ENCODE measurements around the gene CLCA1. TPM values are rescaled to one million over a fixed set of nuclear protein-coding genes. Genes with fewer than 3 reads are reported as not detected.

CLCA1 gene
- total and polyA plus RNA-seq, 4 donors: 0.06 to 0.10 TPM; not detected in 2

DNA sequence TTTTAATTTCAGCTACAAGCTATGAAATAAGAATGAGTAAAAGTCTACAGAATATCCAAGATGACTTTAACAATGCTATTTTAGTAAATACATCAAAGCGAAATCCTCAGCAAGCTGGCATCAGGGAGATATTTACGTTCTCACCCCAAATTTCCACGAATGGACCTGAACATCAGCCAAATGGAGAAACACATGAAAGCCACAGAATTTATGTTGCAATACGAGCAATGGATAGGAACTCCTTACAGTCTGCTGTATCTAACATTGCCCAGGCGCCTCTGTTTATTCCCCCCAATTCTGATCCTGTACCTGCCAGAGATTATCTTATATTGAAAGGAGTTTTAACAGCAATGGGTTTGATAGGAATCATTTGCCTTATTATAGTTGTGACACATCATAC lies 13.7 kb upstream of the CLCA1 start:
- no peaks in the 10 kb centered on the region for H3K9me3 ChIP-seq (ENCODE audit: control insufficient read depth, insufficient read depth, low read length)
- H3K27me3 ChIP-seq (ENCODE audit: control insufficient read depth, insufficient read depth, low read length): no peaks in the 10 kb centered on the region
- no peaks in the 10 kb centered on the region for H3K36me3 ChIP-seq (ENCODE audit: control insufficient read depth, insufficient read depth, low read length)
- no peaks in the 10 kb centered on the region for H3K4me1 ChIP-seq (ENCODE audit: control insufficient read depth, insufficient read depth, low read length)
- H3K27ac ChIP-seq (ENCODE audit: low read depth, low read length): no peak overlapping the region
- no peak overlapping the region for H3K4me3 ChIP-seq (ENCODE audit: low read depth, low read length)
- DNase-seq (ENCODE audit: low read depth in 4 of 6, low spot score in 6 of 6): no peak
- WGBS (ENCODE audit: insufficient coverage): no CpG with 5 or more reads among the region's 5 CpGs

DNA sequence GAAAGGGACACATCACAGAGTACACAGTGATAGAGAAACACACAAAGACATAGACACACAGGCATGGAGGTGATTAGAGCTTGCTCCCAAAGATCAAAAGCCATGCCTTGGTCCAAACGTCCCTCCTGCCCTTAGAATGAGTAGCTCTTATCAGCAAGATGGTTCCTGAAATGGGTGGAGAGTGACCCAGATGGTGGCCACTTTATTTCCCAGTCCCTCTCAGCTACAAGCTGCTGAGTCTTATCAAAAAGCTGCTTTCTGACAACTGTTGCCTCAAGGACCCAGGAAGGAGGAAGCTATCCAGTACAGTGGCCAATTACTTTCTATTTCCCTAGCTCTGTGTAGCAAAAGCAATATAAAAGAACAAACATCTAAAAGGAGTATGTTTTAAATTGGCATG lies 7.7 kb upstream of the CLCA1 start:
- no peak overlapping the region for H3K4me3 ChIP-seq (ENCODE audit: low read depth, low read length)
- H3K4me1 ChIP-seq (ENCODE audit: control insufficient read depth, insufficient read depth, low read length): no peaks in the 10 kb centered on the region
- H3K27me3 ChIP-seq (ENCODE audit: control insufficient read depth, insufficient read depth, low read length): no peaks in the 10 kb centered on the region
- H3K27ac ChIP-seq (ENCODE audit: low read depth, low read length): no peak overlapping the region
- DNase-seq (ENCODE audit: low read depth in 4 of 6, low spot score in 6 of 6): no peak
- no peaks in the 10 kb centered on the region for H3K36me3 ChIP-seq (ENCODE audit: control insufficient read depth, insufficient read depth, low read length)
- no CpG with 5 or more reads among the region's 1 CpG for WGBS (ENCODE audit: insufficient coverage)
- H3K9me3 ChIP-seq (ENCODE audit: control insufficient read depth, insufficient read depth, low read length): no peaks in the 10 kb centered on the region

DNA sequence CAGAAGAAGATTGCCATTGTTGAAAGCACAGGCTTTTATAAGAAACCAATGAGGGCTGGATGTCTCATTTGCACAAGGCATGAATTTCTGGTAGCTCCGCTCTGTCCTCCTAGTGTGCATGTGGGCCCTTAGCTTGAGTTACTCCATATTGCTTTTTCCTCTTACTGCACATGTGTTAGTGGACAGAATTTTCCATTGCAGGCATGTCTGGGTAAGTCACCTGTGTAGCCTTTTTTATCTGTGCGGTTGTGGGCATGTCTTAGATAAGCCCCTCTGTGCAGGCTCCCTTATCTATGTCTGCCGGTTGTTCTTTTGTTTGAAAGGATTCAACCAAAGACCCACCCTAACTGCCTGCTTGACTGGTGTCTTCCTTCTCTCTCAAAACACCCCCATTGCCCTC lies 7.2 kb upstream of the CLCA1 start:
- H3K4me1 ChIP-seq (ENCODE audit: control insufficient read depth, insufficient read depth, low read length): no peaks in the 10 kb centered on the region
- H3K36me3 ChIP-seq (ENCODE audit: control insufficient read depth, insufficient read depth, low read length): no peaks in the 10 kb centered on the region
- no peak overlapping the region for H3K27ac ChIP-seq (ENCODE audit: low read depth, low read length)
- no peaks in the 10 kb centered on the region for H3K27me3 ChIP-seq (ENCODE audit: control insufficient read depth, insufficient read depth, low read length)
- H3K9me3 ChIP-seq (ENCODE audit: control insufficient read depth, insufficient read depth, low read length): no peaks in the 10 kb centered on the region
- DNase-seq (ENCODE audit: low read depth in 4 of 6, low spot score in 6 of 6): no peak
- no peak overlapping the region for H3K4me3 ChIP-seq (ENCODE audit: low read depth, low read length)
- 93% methylated on average over 3 of the region's 3 CpGs for WGBS (ENCODE audit: insufficient coverage)

DNA sequence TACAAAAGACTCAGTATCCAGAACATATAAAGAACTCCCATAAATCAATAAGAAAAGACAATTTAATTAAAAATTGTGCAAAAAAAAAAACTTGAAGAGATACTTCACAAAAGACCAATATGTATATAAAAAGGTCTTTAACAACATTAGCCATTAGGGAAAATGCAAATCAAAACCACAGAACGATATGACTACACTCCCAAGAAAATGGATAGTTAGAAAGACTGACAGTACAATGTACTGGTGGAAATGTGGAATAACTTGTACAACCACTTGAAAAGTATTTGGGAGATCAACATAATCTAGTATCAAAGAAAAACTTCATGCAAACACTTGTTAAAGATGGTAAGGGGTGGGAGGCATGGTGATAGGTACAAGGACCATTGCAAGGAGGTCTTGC lies 3.9 kb upstream of the CLCA1 start:
- H3K36me3 ChIP-seq (ENCODE audit: control insufficient read depth, insufficient read depth, low read length): no peaks in the 10 kb centered on the region
- no peaks in the 10 kb centered on the region for H3K9me3 ChIP-seq (ENCODE audit: control insufficient read depth, insufficient read depth, low read length)
- no peaks in the 10 kb centered on the region for H3K4me1 ChIP-seq (ENCODE audit: control insufficient read depth, insufficient read depth, low read length)
- no peak overlapping the region for H3K27ac ChIP-seq (ENCODE audit: low read depth, low read length)
- no peak for DNase-seq (ENCODE audit: low read depth in 4 of 6, low spot score in 6 of 6)
- no peaks in the 10 kb centered on the region for H3K27me3 ChIP-seq (ENCODE audit: control insufficient read depth, insufficient read depth, low read length)
- WGBS (ENCODE audit: insufficient coverage): no CpG with 5 or more reads among the region's 1 CpG
- H3K4me3 ChIP-seq (ENCODE audit: low read depth, low read length): no peak overlapping the region

DNA sequence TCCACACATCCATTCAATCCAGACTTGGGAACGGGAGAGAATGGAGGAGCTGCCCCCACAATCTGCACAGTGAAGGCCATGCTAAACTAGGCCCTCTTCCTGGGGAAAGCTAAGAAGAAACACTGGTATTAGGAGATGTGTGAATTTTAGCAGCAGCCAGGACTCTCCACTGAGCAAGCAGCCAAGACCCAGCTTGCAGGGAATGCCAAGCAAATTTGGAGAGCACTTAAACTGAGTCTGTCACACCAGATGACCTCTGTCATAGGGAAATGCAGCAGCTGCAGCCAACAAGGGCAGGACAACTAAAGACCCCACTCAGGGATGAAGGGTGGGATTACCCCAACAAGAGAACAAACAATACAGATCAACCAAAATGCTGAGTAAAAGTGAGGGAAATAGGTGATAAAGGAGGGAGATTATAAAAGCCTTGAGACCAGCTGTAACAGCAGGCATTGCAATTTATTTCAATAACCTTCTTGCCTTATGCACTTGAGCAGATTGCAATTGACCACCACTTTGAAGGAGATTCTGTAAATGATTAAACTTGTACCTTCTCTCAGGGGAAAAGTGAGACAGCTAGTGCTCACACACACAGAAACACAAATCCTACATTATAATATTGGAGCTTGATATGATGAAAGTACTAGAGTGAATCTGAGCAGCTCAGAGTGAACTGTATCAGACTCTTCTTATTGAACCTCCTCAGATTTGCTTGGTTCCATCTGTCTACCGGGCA lies 2.5 kb upstream of the CLCA1 start:
- H3K27ac ChIP-seq (ENCODE audit: low read depth, low read length): no peak overlapping the region
- H3K36me3 ChIP-seq (ENCODE audit: control insufficient read depth, insufficient read depth, low read length): no peaks in the 10 kb centered on the region
- H3K27me3 ChIP-seq (ENCODE audit: control insufficient read depth, insufficient read depth, low read length): no peaks in the 10 kb centered on the region
- H3K4me1 ChIP-seq (ENCODE audit: control insufficient read depth, insufficient read depth, low read length): no peaks in the 10 kb centered on the region
- no peak overlapping the region for H3K4me3 ChIP-seq (ENCODE audit: low read depth, low read length)
- H3K9me3 ChIP-seq (ENCODE audit: control insufficient read depth, insufficient read depth, low read length): no peaks in the 10 kb centered on the region
- peak in 1 of 6 donors; percentile 6 for DNase-seq (ENCODE audit: low read depth in 4 of 6, low spot score in 6 of 6)
- 80% methylated on average over 1 of the region's 2 CpGs for WGBS (ENCODE audit: insufficient coverage)

DNA sequence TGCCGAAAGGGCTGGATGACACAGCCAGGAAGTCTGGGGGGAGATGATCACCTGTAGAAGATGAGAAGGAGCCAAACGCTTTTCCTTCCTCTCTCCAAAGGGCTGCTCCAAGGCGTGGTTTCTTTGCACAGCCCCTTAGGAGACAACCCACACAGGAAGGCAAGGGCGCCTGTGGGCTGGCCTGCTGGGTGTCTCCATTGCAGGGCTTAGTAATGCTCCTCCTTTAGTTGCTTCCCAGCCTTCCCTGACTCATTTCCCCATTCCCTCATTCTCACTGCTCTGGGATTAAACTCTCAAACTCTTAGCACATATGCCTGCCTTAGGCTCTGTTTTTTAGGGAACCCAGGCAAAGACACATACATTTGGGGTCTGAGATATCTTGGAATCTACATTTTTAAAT lies 1.7 kb upstream of the CLCA1 start:
- Histone ChIP-seq H3K9me3 (ENCODE audit: control insufficient read depth, insufficient read depth, low read length) (no peaks in the 10 kb centered on the region), H3K36me3 (ENCODE audit: control insufficient read depth, insufficient read depth, low read length) (no peaks in the 10 kb centered on the region), H3K4me3 (ENCODE audit: low read depth, low read length) (no peak overlapping the region), H3K27ac (ENCODE audit: low read depth, low read length) (no peak overlapping the region), H3K27me3 (ENCODE audit: control insufficient read depth, insufficient read depth, low read length) (no peaks in the 10 kb centered on the region), H3K4me1 (ENCODE audit: control insufficient read depth, insufficient read depth, low read length) (no peaks in the 10 kb centered on the region)
- DNase-seq (ENCODE audit: low read depth in 4 of 6, low spot score in 6 of 6): no peak
- WGBS (ENCODE audit: insufficient coverage): 94% methylated on average over 2 of the region's 4 CpGs

DNA sequence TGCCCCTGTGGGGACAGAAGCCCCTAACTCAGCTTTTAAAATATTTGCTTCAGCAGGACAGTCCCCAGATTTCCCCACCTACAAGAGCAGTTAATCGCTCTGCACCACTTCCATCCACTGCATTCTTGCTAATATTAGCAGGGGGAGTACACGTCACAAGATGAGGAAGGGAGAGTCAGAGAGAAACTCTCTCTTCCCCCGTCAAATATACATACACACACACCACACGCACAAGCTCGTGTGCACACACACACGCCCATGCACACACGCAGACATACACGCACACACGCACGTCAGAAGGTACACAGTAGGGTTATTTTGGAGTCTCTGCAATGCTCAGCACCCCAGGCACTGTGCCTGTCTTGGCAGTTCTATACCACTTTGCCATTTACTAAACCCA lies 2.1 kb downstream of the CLCA1 start:
- DNase-seq (ENCODE audit: low read depth in 4 of 6, low spot score in 6 of 6): no peak
- 94% methylated on average over 7 of the region's 10 CpGs for WGBS (ENCODE audit: insufficient coverage)
- no peak overlapping the region for H3K4me3 ChIP-seq (ENCODE audit: low read depth, low read length)
- H3K27ac ChIP-seq (ENCODE audit: low read depth, low read length): no peak overlapping the region
- H3K27me3 ChIP-seq (ENCODE audit: control insufficient read depth, insufficient read depth, low read length): no peaks in the 10 kb centered on the region
- H3K36me3 ChIP-seq (ENCODE audit: control insufficient read depth, insufficient read depth, low read length): no peaks in the 10 kb centered on the region
- H3K4me1 ChIP-seq (ENCODE audit: control insufficient read depth, insufficient read depth, low read length): no peaks in the 10 kb centered on the region
- H3K9me3 ChIP-seq (ENCODE audit: control insufficient read depth, insufficient read depth, low read length): no peaks in the 10 kb centered on the region

DNA sequence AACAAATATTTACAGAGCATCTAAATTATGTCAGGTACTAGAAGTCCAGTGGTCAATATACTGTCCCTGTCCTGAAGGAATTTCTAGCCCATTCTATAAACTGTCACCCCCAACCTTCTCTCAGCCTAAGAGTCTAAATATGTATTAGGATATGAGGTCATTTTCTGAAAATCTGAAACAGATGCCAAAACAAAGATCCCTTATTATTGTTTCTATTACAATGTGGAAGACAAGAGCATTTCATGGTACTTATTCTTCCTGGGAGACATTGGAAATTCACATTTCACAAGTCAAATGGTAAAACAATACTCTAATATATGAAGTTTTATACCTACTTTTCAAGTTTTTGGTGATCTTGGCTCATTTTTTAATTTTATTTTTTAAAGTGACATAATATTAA lies 2.6 kb downstream of the CLCA1 start:
- Histone ChIP-seq H3K27ac (ENCODE audit: low read depth, low read length) (no peak overlapping the region), H3K9me3 (ENCODE audit: control insufficient read depth, insufficient read depth, low read length) (no peaks in the 10 kb centered on the region), H3K4me1 (ENCODE audit: control insufficient read depth, insufficient read depth, low read length) (no peaks in the 10 kb centered on the region), H3K36me3 (ENCODE audit: control insufficient read depth, insufficient read depth, low read length) (no peaks in the 10 kb centered on the region), H3K27me3 (ENCODE audit: control insufficient read depth, insufficient read depth, low read length) (no peaks in the 10 kb centered on the region), H3K4me3 (ENCODE audit: low read depth, low read length) (no peak overlapping the region)
- DNase-seq (ENCODE audit: low read depth in 4 of 6, low spot score in 6 of 6): no peak

DNA sequence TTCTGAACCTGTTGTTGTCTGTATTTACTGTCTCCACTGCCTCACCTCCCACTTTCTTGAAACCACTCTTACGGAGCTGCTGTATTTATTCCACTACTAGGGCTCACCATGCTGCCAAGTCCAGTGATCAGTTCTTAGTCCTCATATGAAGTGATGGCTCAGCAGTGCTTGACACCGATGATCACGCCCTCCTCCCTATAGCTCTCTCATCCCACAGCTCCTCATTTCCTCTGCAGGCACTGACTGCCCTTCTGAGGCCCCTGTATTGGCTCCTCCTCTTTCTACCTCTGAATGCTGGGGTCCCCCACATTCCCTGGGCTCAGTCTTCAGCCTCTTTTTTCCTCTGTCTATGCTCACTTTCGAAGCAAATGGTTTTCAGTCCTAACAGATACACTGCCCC lies 3.4 kb downstream of the CLCA1 start:
- no peak overlapping the region for H3K27ac ChIP-seq (ENCODE audit: low read depth, low read length)
- no peak for DNase-seq (ENCODE audit: low read depth in 4 of 6, low spot score in 6 of 6)
- H3K27me3 ChIP-seq (ENCODE audit: control insufficient read depth, insufficient read depth, low read length): no peaks in the 10 kb centered on the region
- WGBS (ENCODE audit: insufficient coverage): 49% methylated on average over 4 of the region's 4 CpGs
- no peaks in the 10 kb centered on the region for H3K36me3 ChIP-seq (ENCODE audit: control insufficient read depth, insufficient read depth, low read length)
- H3K9me3 ChIP-seq (ENCODE audit: control insufficient read depth, insufficient read depth, low read length): no peaks in the 10 kb centered on the region
- no peak overlapping the region for H3K4me3 ChIP-seq (ENCODE audit: low read depth, low read length)
- no peaks in the 10 kb centered on the region for H3K4me1 ChIP-seq (ENCODE audit: control insufficient read depth, insufficient read depth, low read length)

DNA sequence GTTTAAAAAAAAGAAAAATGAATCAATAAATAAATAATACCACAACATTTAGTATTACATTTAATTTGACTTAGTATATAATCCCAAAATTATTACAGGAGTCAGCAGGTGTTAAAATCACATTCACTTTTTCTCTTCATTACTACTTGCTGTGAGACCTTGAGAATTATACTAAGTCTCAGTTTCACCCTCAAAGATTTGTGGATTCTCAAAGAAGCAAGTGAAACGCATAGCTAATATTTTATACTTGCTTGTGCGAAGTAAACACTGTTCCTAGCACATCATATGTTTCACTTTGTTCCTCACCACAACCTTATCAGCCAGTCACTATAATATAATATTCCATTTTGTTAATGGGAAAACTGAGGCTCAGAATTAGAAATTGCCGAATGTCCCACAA lies 4.0 kb downstream of the CLCA1 start:
- Histone ChIP-seq H3K4me3 (ENCODE audit: low read depth, low read length) (no peak overlapping the region), H3K36me3 (ENCODE audit: control insufficient read depth, insufficient read depth, low read length) (no peaks in the 10 kb centered on the region), H3K27me3 (ENCODE audit: control insufficient read depth, insufficient read depth, low read length) (no peaks in the 10 kb centered on the region), H3K9me3 (ENCODE audit: control insufficient read depth, insufficient read depth, low read length) (no peaks in the 10 kb centered on the region), H3K4me1 (ENCODE audit: control insufficient read depth, insufficient read depth, low read length) (no peaks in the 10 kb centered on the region), H3K27ac (ENCODE audit: low read depth, low read length) (no peak overlapping the region)
- DNase-seq (ENCODE audit: low read depth in 4 of 6, low spot score in 6 of 6): no peak
- no CpG with 5 or more reads among the region's 3 CpGs for WGBS (ENCODE audit: insufficient coverage)

Data from spinal cord (tissue), 10 donors.